ENCODE measurements around the gene SELPLG. TPM values are rescaled to one million over a fixed set of nuclear protein-coding genes. Genes with fewer than 3 reads are reported as not detected.
A peak's percentile ranks its signal among the peaks of the same experiment; 100 is the strongest.

SELPLG gene
- total RNA-seq, 1 experiment from 2014 or later: 0.34 TPM

GRCh38 chr12:108622421-108622820 is 11.3 kb downstream of the SELPLG start:
- H3K9me3 ChIP-seq (ENCODE audit: low read depth, low read length, poor library complexity, severe bottlenecking): no peaks in the 10 kb centered on the region
- H3K27ac ChIP-seq (ENCODE audit: low read depth, low read length, poor library complexity, severe bottlenecking): no peak overlapping the region
- peaks cover under 1% of the 10 kb centered on the region for H3K4me1 ChIP-seq (ENCODE audit: insufficient read depth, low read length, poor library complexity, severe bottlenecking)
- TF ChIP-seq CTCF (conservative IDR thresholded peaks at IDR 0.05; ENCODE audit: low read depth, low read length) (no peak), EZH2 (IDR thresholded peaks at IDR 0.05; ENCODE audit: borderline replicate concordance, low read depth, low read length, poor library complexity, severe bottlenecking) (no peak)
- ChIA-PET POLR2A (ENCODE audit: low non-redundant PET) (no interaction called here), CTCF (interaction anchor here (1.0 kb wide), 1 partner anchor 182 kb away, joined by 3 read pairs; no protein-coding TSS in a partner anchor)
- H3K36me3 ChIP-seq (ENCODE audit: insufficient read depth, low read length, poor library complexity, severe bottlenecking): no peaks in the 10 kb centered on the region
- BruUV-seq (replicated peaks): no TSS peak
- intact Hi-C loops (cut with micrococcal nuclease; ENCODE audit: unreplicated experiment): no loop called here
- H3K4me3 ChIP-seq (ENCODE audit: low read depth, low read length, poor library complexity, severe bottlenecking): no peak overlapping the region
- DNase-seq (ENCODE audit: low spot score): peak; percentile 58
- no peaks in the 10 kb centered on the region for H3K27me3 ChIP-seq (replicated peaks; ENCODE audit: insufficient read depth, low read depth, low read length, poor library complexity)

- DNase-seq (ENCODE audit: low spot score): no peak
- H3K9me3 ChIP-seq (ENCODE audit: low read depth, low read length, poor library complexity, severe bottlenecking): no peaks in the 10 kb centered on the region
- H3K27ac ChIP-seq (ENCODE audit: low read depth, low read length, poor library complexity, severe bottlenecking): no peak overlapping the region
- peaks cover 8% of the 10 kb centered on the region for H3K4me1 ChIP-seq (ENCODE audit: insufficient read depth, low read length, poor library complexity, severe bottlenecking)
- no peak for TF ChIP-seq EZH2 (IDR thresholded peaks at IDR 0.05; ENCODE audit: borderline replicate concordance, low read depth, low read length, poor library complexity, severe bottlenecking)
- no peak for TF ChIP-seq CTCF (conservative IDR thresholded peaks at IDR 0.05; ENCODE audit: low read depth, low read length)
- no peaks in the 10 kb centered on the region for H3K36me3 ChIP-seq (ENCODE audit: insufficient read depth, low read length, poor library complexity, severe bottlenecking)
- intact Hi-C loops (cut with micrococcal nuclease; ENCODE audit: unreplicated experiment): no loop called here
- no peaks in the 10 kb centered on the region for H3K27me3 ChIP-seq (replicated peaks; ENCODE audit: insufficient read depth, low read depth, low read length, poor library complexity)
- ChIA-PET POLR2A (ENCODE audit: low non-redundant PET) (no interaction called here), CTCF (no interaction called here)
- no TSS peak for BruUV-seq (replicated peaks)
- no peak overlapping the region for H3K4me3 ChIP-seq (ENCODE audit: low read depth, low read length, poor library complexity, severe bottlenecking)
These were observed 12.5 kb downstream of the SELPLG start for GRCh38 chr12:108621161-108621560.

DNA sequence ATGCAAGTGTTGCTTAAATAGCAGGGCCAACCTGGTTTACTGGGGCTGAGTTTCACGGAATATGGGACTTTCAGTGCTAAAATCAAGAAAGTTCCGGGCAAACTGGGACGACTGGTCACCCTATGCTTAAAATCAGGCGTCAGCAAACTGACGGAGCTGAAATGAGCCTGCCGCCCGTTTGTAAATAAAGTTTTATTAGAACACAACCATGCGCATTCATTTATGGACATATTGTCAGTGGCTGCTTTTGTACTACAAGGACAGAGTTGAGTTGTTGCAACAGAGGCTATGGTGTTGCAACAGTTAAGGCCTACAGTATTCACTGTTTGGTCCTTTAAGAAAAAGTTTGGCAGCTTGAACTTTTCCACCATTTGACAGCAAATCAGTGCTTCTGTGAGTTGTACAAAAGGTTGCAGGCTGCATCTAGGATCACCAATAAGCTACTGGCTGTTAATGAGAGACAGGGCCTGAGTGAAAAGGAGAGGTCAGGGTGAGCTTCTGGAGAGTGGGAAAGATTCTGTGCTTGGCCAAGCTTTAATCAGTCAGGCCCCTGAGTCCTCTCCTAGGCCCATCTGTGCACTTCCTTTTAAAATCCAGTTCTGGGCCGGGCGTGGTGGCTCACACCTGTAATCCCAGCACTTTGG is 13.3 kb downstream of the SELPLG start:
- POLR2A ChIA-PET (ENCODE audit: low non-redundant PET): no interaction called here
- no peaks in the 10 kb centered on the region for H3K36me3 ChIP-seq (ENCODE audit: insufficient read depth, low read length, poor library complexity, severe bottlenecking)
- no peaks in the 10 kb centered on the region for H3K9me3 ChIP-seq (ENCODE audit: low read depth, low read length, poor library complexity, severe bottlenecking)
- no TSS peak for BruUV-seq (replicated peaks)
- TF ChIP-seq CTCF (conservative IDR thresholded peaks at IDR 0.05; ENCODE audit: low read depth, low read length) (no peak), EZH2 (IDR thresholded peaks at IDR 0.05; ENCODE audit: borderline replicate concordance, low read depth, low read length, poor library complexity, severe bottlenecking) (no peak)
- intact Hi-C loops (cut with micrococcal nuclease; ENCODE audit: unreplicated experiment): no loop called here
- no peak overlapping the region for H3K4me3 ChIP-seq (ENCODE audit: low read depth, low read length, poor library complexity, severe bottlenecking)
- H3K27me3 ChIP-seq (replicated peaks; ENCODE audit: insufficient read depth, low read depth, low read length, poor library complexity): no peaks in the 10 kb centered on the region
- DNase-seq (ENCODE audit: low spot score): no peak
- H3K27ac ChIP-seq (ENCODE audit: low read depth, low read length, poor library complexity, severe bottlenecking): no peak overlapping the region
- H3K4me1 ChIP-seq (ENCODE audit: insufficient read depth, low read length, poor library complexity, severe bottlenecking): peaks cover 8% of the 10 kb centered on the region
- CTCF ChIA-PET: interaction anchor here (0.5 kb wide), 1 partner anchor 27 kb away, joined by 6 read pairs; no protein-coding TSS in a partner anchor

Measured in A673 (cell line).